Left lung (tissue), 10 donors: ENCODE data around the gene GREB1. TPM values are rescaled to one million over a fixed set of nuclear protein-coding genes. Genes with fewer than 3 reads are reported as not detected.

Experiments used
- ATAC-seq: fragments of 200-7000 bp; cut with Tn5 transposase; one replicate; pipeline ENCODE4 v1.9.1; 2020; ENCODE audit warnings: moderate library complexity
- DNase-seq, 4 donors: peaks; one replicate each; pipeline ENCODE4 v3.0.0-alpha.2; 2013 to 2020
- H3K27ac ChIP-seq, 2 donors: fragments of 200-600 bp; sonication (generic) in 1 of 2; one replicate each; pipeline versions ENCODE4 v1.5.0 to v1.8.0; 2020 to 2021
- H3K27me3 ChIP-seq, 2 donors: fragments of 200-600 bp; sonication (generic) in 1 of 2; one replicate each; pipeline versions ENCODE4 v1.5.0 to v1.8.0; 2020 to 2021
- H3K36me3 ChIP-seq, 2 donors: fragments of 200-600 bp; sonication (generic) in 1 of 2; one replicate each; pipeline versions ENCODE4 v1.5.0 to v1.8.0; 2020 to 2021
- H3K4me1 ChIP-seq, 2 donors: fragments of 200-600 bp; one replicate each; pipeline ENCODE4 v1.8.0; 2021
- H3K4me3 ChIP-seq, 2 donors: fragments of 200-600 bp; sonication (generic) in 1 of 2; one replicate each; pipeline versions ENCODE4 v1.5.0 to v1.8.0; 2020 to 2021; ENCODE audit warnings: mild to moderate bottlenecking in 1 of 2
- H3K9me3 ChIP-seq, 2 donors: fragments of 200-600 bp; sonication (generic) in 1 of 2; one replicate each; pipeline versions ENCODE4 v1.5.0 to v1.8.0; 2020 to 2021
- intact Hi-C, 2 donors: fragments of 100-400 bp; cut with DNase I; formaldehyde crosslinking; loops; one replicate each; pipeline versions ENCODE4 v1.11.2 to v1.14.2; 2022
- polyA plus RNA-seq, 6 donors: library from polyadenylated mRNA; unstranded; fragments of 120-200 nt; gene quantifications; one replicate each; pipeline ENCODE4 v1.2.1, GENCODE V29; 2013; ENCODE audit not compliant: insufficient read length in 6 of 6
- total RNA-seq, 2 donors: library from RNA; stranded (reverse); fragmentation: NEBNext Ultra II Directional; extraction: Animal tissue kit (Norgen Biotek cat#: 25700); gene quantifications; one replicate each; pipeline ENCODE4 v1.2.1, GENCODE V29; 2021
- TF ChIP-seq, protein P1 (sequence below), 2 donors: fragments of 200-600 bp; sonication (generic) in 1 of 2; IDR thresholded peaks; one replicate each; pipeline versions ENCODE4 v1.5.0 to v1.8.0; 2021; ENCODE audit warnings: antibody characterized with exemption in 2 of 2
- donor health status: DM: no; HTN: yes; CAD: no.
- donor health status: DM: no; HTN: no; CAD: no.

The GREB1 gene
- total and polyA plus RNA-seq, 8 donors: 1.6 to 19.1 (median 12.7) TPM

DNA sequence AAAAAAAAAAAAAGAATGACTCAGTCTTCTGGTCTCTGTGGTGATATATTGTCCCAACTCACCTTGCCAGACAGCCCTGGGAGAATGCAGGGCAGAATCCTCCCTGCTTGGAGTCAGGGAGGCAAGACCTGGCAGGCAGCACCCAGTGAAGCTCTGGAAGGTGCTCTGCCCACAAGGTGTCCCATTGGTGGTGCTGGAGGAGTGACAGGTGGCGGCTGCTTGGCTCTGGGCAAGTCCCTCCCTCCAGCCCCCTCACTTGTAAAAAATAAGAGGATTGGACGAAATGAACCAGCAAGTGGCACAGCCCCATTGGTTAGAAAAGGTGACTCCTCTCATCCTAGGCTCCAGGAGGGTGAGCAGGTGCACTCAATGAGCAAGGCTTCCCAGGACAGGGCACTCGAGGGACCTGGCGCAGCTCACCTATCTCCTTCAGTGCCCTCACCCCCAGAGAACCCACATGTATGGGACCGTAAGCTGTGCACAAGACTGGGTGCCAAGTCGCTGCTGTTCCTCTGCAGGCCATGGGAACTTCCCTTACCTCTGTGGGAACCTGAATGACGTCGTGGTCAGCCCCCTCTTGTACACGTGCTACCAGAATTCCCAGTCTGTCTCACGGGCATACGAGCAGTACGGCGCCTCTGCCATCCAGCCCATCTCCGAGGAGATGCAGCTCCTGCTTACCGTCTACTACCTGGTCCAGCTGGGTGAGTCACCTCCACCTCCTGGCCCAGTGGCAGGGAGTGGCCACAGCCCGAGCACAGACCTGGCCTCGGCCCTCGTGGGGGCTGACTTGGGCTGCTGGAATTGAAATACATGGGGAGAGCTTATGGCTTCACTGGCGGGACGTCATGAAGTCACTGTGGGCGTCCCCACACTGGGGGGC lies 54.6 kb downstream of the GREB1 start:
- Histone ChIP-seq H3K4me3 (no peak overlapping the region), H3K36me3 (no peaks in the 10 kb centered on the region), H3K27ac (no peak overlapping the region), H3K27me3 (no peaks in the 10 kb centered on the region), H3K4me1 (no peaks in the 10 kb centered on the region), H3K9me3 (no peaks in the 10 kb centered on the region)
- TF ChIP-seq, protein P1, sequence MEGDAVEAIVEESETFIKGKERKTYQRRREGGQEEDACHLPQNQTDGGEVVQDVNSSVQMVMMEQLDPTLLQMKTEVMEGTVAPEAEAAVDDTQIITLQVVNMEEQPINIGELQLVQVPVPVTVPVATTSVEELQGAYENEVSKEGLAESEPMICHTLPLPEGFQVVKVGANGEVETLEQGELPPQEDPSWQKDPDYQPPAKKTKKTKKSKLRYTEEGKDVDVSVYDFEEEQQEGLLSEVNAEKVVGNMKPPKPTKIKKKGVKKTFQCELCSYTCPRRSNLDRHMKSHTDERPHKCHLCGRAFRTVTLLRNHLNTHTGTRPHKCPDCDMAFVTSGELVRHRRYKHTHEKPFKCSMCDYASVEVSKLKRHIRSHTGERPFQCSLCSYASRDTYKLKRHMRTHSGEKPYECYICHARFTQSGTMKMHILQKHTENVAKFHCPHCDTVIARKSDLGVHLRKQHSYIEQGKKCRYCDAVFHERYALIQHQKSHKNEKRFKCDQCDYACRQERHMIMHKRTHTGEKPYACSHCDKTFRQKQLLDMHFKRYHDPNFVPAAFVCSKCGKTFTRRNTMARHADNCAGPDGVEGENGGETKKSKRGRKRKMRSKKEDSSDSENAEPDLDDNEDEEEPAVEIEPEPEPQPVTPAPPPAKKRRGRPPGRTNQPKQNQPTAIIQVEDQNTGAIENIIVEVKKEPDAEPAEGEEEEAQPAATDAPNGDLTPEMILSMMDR (IDR thresholded peaks at IDR 0.05): no peak
- DNase-seq (no peak), ATAC-seq (no peak)
- intact Hi-C loops: no loop called here

DNA sequence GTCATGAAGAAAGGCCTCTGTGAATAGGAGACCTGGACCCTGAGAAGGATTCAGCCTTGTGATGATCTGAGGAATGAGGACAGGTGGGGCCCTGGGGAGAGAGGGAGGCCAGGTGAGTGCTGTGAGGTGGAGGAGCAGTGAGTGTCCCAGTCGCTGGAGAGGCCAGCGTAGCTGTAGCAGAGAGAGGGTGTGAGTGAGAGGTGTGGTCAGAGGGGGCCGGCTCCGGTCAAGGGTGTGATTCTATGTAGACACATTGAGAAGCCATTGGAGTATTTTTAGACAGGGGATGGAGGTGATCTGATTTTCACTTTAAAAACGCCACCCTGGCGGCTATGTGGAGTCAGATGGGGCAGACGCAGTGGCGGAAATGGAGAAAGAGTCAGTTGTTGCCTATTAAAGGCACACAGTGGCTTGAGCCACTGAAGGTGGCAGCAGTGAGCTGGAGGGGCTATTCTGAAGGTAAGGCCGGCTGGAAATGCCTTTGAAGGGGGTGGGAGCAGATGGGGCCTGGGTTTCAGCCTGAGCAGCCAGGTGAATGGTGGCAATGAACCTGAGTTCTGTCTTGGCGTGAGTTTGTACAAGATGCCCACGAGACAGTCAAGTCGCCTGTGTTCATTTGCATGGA lies 55.6 kb downstream of the GREB1 start:
- intact Hi-C loops: no loop called here
- no peak overlapping the region for H3K4me3 ChIP-seq
- DNase-seq: no peak
- no peaks in the 10 kb centered on the region for H3K4me1 ChIP-seq
- no peaks in the 10 kb centered on the region for H3K27me3 ChIP-seq
- H3K27ac ChIP-seq: no peak overlapping the region
- TF ChIP-seq, protein P1 (IDR thresholded peaks at IDR 0.05): no peak
- ATAC-seq: no peak
- no peaks in the 10 kb centered on the region for H3K36me3 ChIP-seq
- H3K9me3 ChIP-seq: no peaks in the 10 kb centered on the region

GRCh38 chr2:11590193-11590592 lies 56.3 kb downstream of the GREB1 start:
- ATAC-seq: no peak
- no peaks in the 10 kb centered on the region for H3K4me1 ChIP-seq
- H3K36me3 ChIP-seq: no peaks in the 10 kb centered on the region
- TF ChIP-seq, protein P1 (IDR thresholded peaks at IDR 0.05): no peak
- intact Hi-C loops: no loop called here
- no peaks in the 10 kb centered on the region for H3K27me3 ChIP-seq
- DNase-seq: no peak
- H3K4me3 ChIP-seq: no peak overlapping the region
- no peaks in the 10 kb centered on the region for H3K9me3 ChIP-seq
- H3K27ac ChIP-seq: no peak overlapping the region

GRCh38 chr2:11591091-11591490 lies 57.2 kb downstream of the GREB1 start:
- no peaks in the 10 kb centered on the region for H3K36me3 ChIP-seq
- intact Hi-C loops: no loop called here
- H3K9me3 ChIP-seq: no peaks in the 10 kb centered on the region
- TF ChIP-seq, protein P1 (IDR thresholded peaks at IDR 0.05): no peak
- H3K27me3 ChIP-seq: no peaks in the 10 kb centered on the region
- H3K27ac ChIP-seq: no peak overlapping the region
- H3K4me3 ChIP-seq: no peak overlapping the region
- ATAC-seq (no peak), DNase-seq (no peak)
- H3K4me1 ChIP-seq: no peaks in the 10 kb centered on the region
